ENCODE data around the gene GIGYF2. TPM values are rescaled to one million over a fixed set of nuclear protein-coding genes. Genes with fewer than 3 reads are reported as not detected.

GIGYF2 gene
- total and polyA plus RNA-seq, 2 of the 13 experiments (the other 11 are each of a cell fraction or from before 2014, with no cell fraction given) = 44.9 to 73.5 TPM

- Histone ChIP-seq H3K9ac (ENCODE audit: insufficient read depth, low read depth, low read length) (no peak overlapping the region), H3K27me3 (ENCODE audit: control insufficient read depth in 1 of 2, insufficient read depth in 2 of 2, low read length in 2 of 2) (no peaks in the 10 kb centered on the region), H3K27ac (ENCODE audit: extremely low read length, insufficient read depth, low read length) (no peak overlapping the region), H3K4me1 (ENCODE audit: insufficient read depth, low read length) (peaks cover 44% of the 10 kb centered on the region), H3K79me2 (ENCODE audit: insufficient read depth, low read length) (no peaks in the 10 kb centered on the region), H3K9me3 (ENCODE audit: low read length) (no peaks in the 10 kb centered on the region), H4K20me1 (ENCODE audit: insufficient read depth, low read length) (no peaks in the 10 kb centered on the region), H3K4me3 (replicated peaks in 1 of 3; ENCODE audit: insufficient read depth in 1 of 3, low read depth in 2 of 3, low read length in 3 of 3) (no peak overlapping the region), H2AFZ (ENCODE audit: low read length) (no peak overlapping the region), H3K4me2 (ENCODE audit: low read depth, low read length) (no peak overlapping the region), H3K36me3 (replicated peaks in 1 of 2; ENCODE audit: control insufficient read depth in 1 of 2, insufficient read depth in 2 of 2, low read length in 2 of 2) (peaks cover 21 to 52% of the 10 kb centered on the region in 2 experiments)
- WGBS (ENCODE audit: low lambda C conversion rate) = 70% methylated on average over 2 of the region's 2 CpGs
- ChIA-PET CTCF (ENCODE audit: low intra/inter-chr PET ratio, low total read pairs) (interaction anchor here (1.4 to 2.7 kb wide), 4 partner anchors 17 to 398 kb away, joined by 3 to 20 read pairs (median 14); partner anchors contain the start of gene SNORC), POLR2A (interaction anchor here (11.3 kb wide), 1 partner anchor 19 kb away, joined by 297 read pairs; the partner anchor contains the start of gene SNORC)
- no peak for FAIRE-seq
- BruUV-seq (replicated peaks) = no TSS peak
- no peak for TF ChIP-seq ARID2 (CRISPR knock-in tag; IDR thresholded peaks at IDR 0.05; ENCODE audit: borderline replicate concordance)
- no peak for TF ChIP-seq ZNF713 (CRISPR knock-in tag; IDR thresholded peaks at IDR 0.05)
- TF ChIP-seq SOX13 (IDR thresholded peaks at IDR 0.05) = no peak
- TF ChIP-seq SOX13 (CRISPR knock-in tag; conservative IDR thresholded peaks at IDR 0.05 in 1 of 2, IDR thresholded peaks at IDR 0.05 in 1 of 2) = no peak
- TF ChIP-seq TARDBP (CRISPR knock-in tag; IDR thresholded peaks at IDR 0.05) = no peak
- intact Hi-C loops (cut with micrococcal nuclease; ENCODE audit: unreplicated experiment) = loop anchor here (1.0 kb wide), 2 partner anchors 177 to 202 kb away; no protein-coding TSS in a partner anchor
- in situ Hi-C loops (cut with HindIII; ENCODE audit: extremely low pct_ligation_motif_present, low pct_unique_long_range_greater_than_20kb) = loop anchor here (5.0 to 10.0 kb wide), 2 partner anchors 172 to 200 kb away; no protein-coding TSS in a partner anchor
- no peak for ATAC-seq
- DNase-seq (ENCODE audit: low spot score) = no peak
These were observed 155.5 kb downstream of the GIGYF2 start for GRCh38 chr2:232852676-232853075.

- Histone ChIP-seq H3K9me3 (ENCODE audit: low read length) (no peaks in the 10 kb centered on the region), H3K4me3 (replicated peaks in 1 of 3; ENCODE audit: insufficient read depth in 1 of 3, low read depth in 2 of 3, low read length in 3 of 3) (no peak overlapping the region), H3K9ac (ENCODE audit: insufficient read depth, low read depth, low read length) (no peak overlapping the region), H4K20me1 (ENCODE audit: insufficient read depth, low read length) (no peaks in the 10 kb centered on the region), H3K79me2 (ENCODE audit: insufficient read depth, low read length) (peaks cover 3% of the 10 kb centered on the region), H3K36me3 (replicated peaks in 1 of 2; ENCODE audit: control insufficient read depth in 1 of 2, insufficient read depth in 2 of 2, low read length in 2 of 2) (peaks cover 20 to 50% of the 10 kb centered on the region in 2 experiments), H3K4me2 (ENCODE audit: low read depth, low read length) (no peak overlapping the region), H3K27me3 (ENCODE audit: control insufficient read depth in 1 of 2, insufficient read depth in 2 of 2, low read length in 2 of 2) (no peaks in the 10 kb centered on the region), H2AFZ (ENCODE audit: low read length) (no peak overlapping the region), H3K27ac (ENCODE audit: extremely low read length, insufficient read depth, low read length) (no peak overlapping the region), H3K4me1 (ENCODE audit: insufficient read depth, low read length) (peaks cover 58% of the 10 kb centered on the region)
- no TSS peak for BruUV-seq (replicated peaks)
- ChIA-PET CTCF (ENCODE audit: low intra/inter-chr PET ratio, low total read pairs) (interaction anchor here (1.4 to 2.7 kb wide), 4 partner anchors 16 to 396 kb away, joined by 3 to 20 read pairs (median 14); partner anchors contain the start of gene SNORC), POLR2A (interaction anchor here (3.7 to 11.3 kb wide), 3 partner anchors 18 to 207 kb away, joined by 35 to 297 read pairs (median 40); partner anchors contain the start of genes INPP5D and SNORC)
- FAIRE-seq (no peak), DNase-seq (ENCODE audit: low spot score) (no peak), ATAC-seq (no peak)
- 79% methylated on average over 7 of the region's 7 CpGs for WGBS (ENCODE audit: low lambda C conversion rate)
- in situ Hi-C loops (cut with HindIII; ENCODE audit: extremely low pct_ligation_motif_present, low pct_unique_long_range_greater_than_20kb) = loop anchor here (5.0 to 10.0 kb wide), 2 partner anchors 171 to 198 kb away; no protein-coding TSS in a partner anchor
- intact Hi-C loops (cut with micrococcal nuclease; ENCODE audit: unreplicated experiment) = no loop called here
- TF ChIP-seq POLR2A (IDR thresholded peaks at IDR 0.05; ENCODE audit: insufficient read depth in 1 of 2, low read depth in 2 of 2, low read length in 2 of 2) (no peak), TRAFD1 (CRISPR knock-in tag; IDR thresholded peaks at IDR 0.05; ENCODE audit: borderline replicate concordance) (no peak), ZNF770 (CRISPR knock-in tag; IDR thresholded peaks at IDR 0.05) (peak; percentile 24; the same call in 1 of the 2 replicates), FOSL2 (CRISPR knock-in tag; IDR thresholded peaks at IDR 0.05) (peak; percentile 83), ZXDC (CRISPR knock-in tag; IDR thresholded peaks at IDR 0.05) (no peak)
These were observed 157.0 kb downstream of the GIGYF2 start for GRCh38 chr2:232854082-232854481.
